Body of pancreas (tissue), 4 donors: ENCODE data around the gene PTPRN2. TPM values are rescaled to one million over a fixed set of nuclear protein-coding genes. Genes with fewer than 3 reads are reported as not detected.

Experiments used
- ATAC-seq: fragments of 150-250 bp; one replicate; pipeline ENCODE4 v1.9.1; 2016
- DNase-seq, 4 donors: peaks; one replicate each; pipeline ENCODE4 v3.0.0-alpha.2; 2019
- H3K27ac ChIP-seq, 4 donors: fragments of 200-600 bp; sonication (generic); 1 replicate in 3 of 4; 2 replicates in 1 of 4; pipeline versions ENCODE4 v1.5.1 to v1.6.1; 2016 to 2019; ENCODE audit warnings: mild to moderate bottlenecking in 1 of 4, mixed read lengths in 1 of 4, moderate library complexity in 1 of 4
- H3K27me3 ChIP-seq, 2 donors: fragments of 200-600 bp; sonication (generic); one replicate each; pipeline ENCODE4 v1.6.0; 2016; ENCODE audit warnings: mild to moderate bottlenecking in 1 of 2
- H3K36me3 ChIP-seq, 2 donors: fragments of 200-600 bp; sonication (generic); replicated peaks in 1 of 2; 2 replicates each; pipeline ENCODE4 v1.5.1; 2016; ENCODE audit warnings: low read depth in 2 of 2; ENCODE audit not compliant: insufficient read depth in 1 of 2
- H3K4me1 ChIP-seq: fragments of 200-600 bp; sonication (generic); one replicate; pipeline ENCODE4 v1.6.0; 2016
- H3K4me3 ChIP-seq, 2 donors: fragments of 200-600 bp; sonication (generic); 1 replicate in 1 of 2; 2 replicates in 1 of 2; pipeline ENCODE4 v1.5.1; 2016 to 2019
- H3K9me3 ChIP-seq, 3 donors: fragments of 200-600 bp; sonication (generic); 1 replicate in 2 of 3; 2 replicates in 1 of 3; pipeline ENCODE4 v1.5.1; 2016
- CTCF ChIP-seq, 7 experiments: fragments of 450-650 bp in 4 of 7; fragments of 200-600 bp in 3 of 7; sonication (generic) in 3 of 7; IDR thresholded peaks; one replicate each; pipeline ENCODE4 v1.5.1; 2016 to 2019; ENCODE audit warnings: antibody characterized with exemption in 7 of 7
- POLR2A ChIP-seq, 3 donors: fragments of 450-650 bp; IDR thresholded peaks; one replicate each; pipeline ENCODE4 v1.6.1; 2016; ENCODE audit warnings: antibody characterized with exemption in 3 of 3, mild to moderate bottlenecking in 2 of 3
- WGBS, 2 donors: methylation state at CpG; one replicate each; pipeline ENCODE4 v1.1.5; 2017; 5-methylcytosine and 5-hydroxymethylcytosine counted together
- intact Hi-C: fragments of 100-400 bp; cut with DNase I; formaldehyde crosslinking; loops from one replicate; pipeline ENCODE4 v1.15.1; 2023
- total RNA-seq, 2 donors: library from RNA; depleted of rRNA; stranded (reverse); fragments of >200 nt; gene quantifications; one replicate each; pipeline ENCODE4 v1.1.0, GENCODE V29; 2016

The PTPRN2 gene
- total RNA-seq, 2 donors from 2014 or later, result 31.6 to 76.1 TPM

DNA sequence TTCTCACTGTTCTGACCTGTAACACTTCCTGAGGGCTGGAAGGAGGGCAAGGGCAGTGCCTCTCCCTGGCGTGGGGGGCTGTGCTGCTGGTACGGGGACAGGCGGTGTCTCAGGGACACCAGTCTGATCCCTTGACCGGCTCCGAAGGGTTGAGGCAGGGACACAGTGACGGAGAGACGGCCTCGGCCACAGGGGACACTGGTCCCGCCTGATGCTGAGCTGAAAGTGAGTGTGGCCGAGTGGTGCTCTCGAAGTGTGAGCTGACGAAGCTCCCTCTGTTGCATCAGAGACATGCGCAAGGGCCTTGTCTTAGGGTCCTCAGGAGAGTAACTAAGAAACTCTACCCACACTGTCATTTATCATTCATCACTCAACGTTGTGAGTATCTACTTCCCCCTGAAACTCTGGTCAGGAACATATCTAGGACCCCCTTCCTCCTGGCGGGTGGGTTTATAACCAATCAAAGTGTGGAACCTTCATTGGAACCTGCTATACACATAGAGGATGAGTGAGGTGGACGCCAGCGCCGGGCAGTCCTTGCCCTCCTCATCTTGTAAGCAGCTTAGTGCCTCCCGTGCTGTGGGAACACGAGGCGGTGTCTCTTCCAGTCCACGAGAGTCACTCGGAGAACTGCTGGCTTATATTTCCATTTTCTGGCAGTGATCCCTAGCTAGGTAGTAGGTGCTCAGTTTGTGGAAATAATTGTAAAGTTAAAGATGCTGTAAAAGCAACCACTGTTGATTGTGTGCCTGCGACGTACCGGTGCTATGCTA lies 967.7 kb downstream of the PTPRN2 start:
- H3K36me3 ChIP-seq, result no peaks in the 10 kb centered on the region
- H3K4me1 ChIP-seq, result no peaks in the 10 kb centered on the region
- 90 to 91% methylated on average over 22 to 24 of the region's 26 CpGs for WGBS, 2 donors
- H3K4me3 ChIP-seq, result no peak overlapping the region
- no peaks in the 10 kb centered on the region for H3K9me3 ChIP-seq
- DNase-seq (no peak), ATAC-seq (no peak)
- intact Hi-C loops, result no loop called here
- no peak overlapping the region for H3K27ac ChIP-seq
- TF ChIP-seq CTCF (IDR thresholded peaks at IDR 0.05) (no peak), POLR2A (IDR thresholded peaks at IDR 0.05) (no peak)
- no peaks in the 10 kb centered on the region for H3K27me3 ChIP-seq

- no peak overlapping the region for H3K4me3 ChIP-seq
- no peaks in the 10 kb centered on the region for H3K9me3 ChIP-seq
- no peaks in the 10 kb centered on the region for H3K4me1 ChIP-seq
- ATAC-seq (no peak), DNase-seq (no peak)
- no peak for TF ChIP-seq CTCF (IDR thresholded peaks at IDR 0.05)
- no peak for TF ChIP-seq POLR2A (IDR thresholded peaks at IDR 0.05)
- no peaks in the 10 kb centered on the region for H3K36me3 ChIP-seq
- H3K27ac ChIP-seq, result no peak overlapping the region
- 83 to 91% methylated on average over 21 of the region's 21 CpGs for WGBS, 2 donors
- no peaks in the 10 kb centered on the region for H3K27me3 ChIP-seq
- intact Hi-C loops, result no loop called here
These were observed 968.6 kb downstream of the PTPRN2 start for GRCh38 chr7:157618823-157619606.

GRCh38 chr7:157618091-157618726 lies 969.4 kb downstream of the PTPRN2 start:
- Histone ChIP-seq H3K36me3 (no peaks in the 10 kb centered on the region), H3K4me1 (no peaks in the 10 kb centered on the region), H3K27me3 (no peaks in the 10 kb centered on the region), H3K27ac (no peak overlapping the region), H3K9me3 (no peaks in the 10 kb centered on the region), H3K4me3 (no peak overlapping the region)
- intact Hi-C loops, result no loop called here
- DNase-seq, result no peak
- TF ChIP-seq CTCF (IDR thresholded peaks at IDR 0.05) (no peak), POLR2A (IDR thresholded peaks at IDR 0.05) (no peak)
- ATAC-seq, result no peak
- 89 to 95% methylated on average over 21 to 26 of the region's 26 CpGs for WGBS, 2 donors

DNA sequence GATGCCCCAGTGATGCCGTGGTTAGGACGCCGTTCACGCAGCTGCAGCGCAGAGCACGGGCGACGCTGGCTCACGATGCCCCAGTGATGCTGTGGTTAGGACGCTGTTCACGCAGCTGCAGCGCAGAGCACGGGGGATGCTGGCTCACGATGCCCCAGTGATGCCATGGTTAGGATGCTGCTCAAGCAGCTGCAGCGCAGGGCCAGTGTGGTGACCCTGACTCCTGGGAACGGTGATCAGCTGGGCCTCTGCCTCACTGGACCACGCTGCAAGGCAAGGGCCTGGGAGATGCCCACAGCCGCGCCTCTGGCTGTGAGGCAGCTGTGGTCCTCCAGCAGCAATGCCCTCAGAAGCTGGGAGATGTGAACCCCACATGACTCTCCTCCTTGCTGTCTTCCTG lies 970.2 kb downstream of the PTPRN2 start:
- H3K9me3 ChIP-seq, result no peaks in the 10 kb centered on the region
- no peak for DNase-seq
- H3K4me1 ChIP-seq, result no peaks in the 10 kb centered on the region
- 89 to 93% methylated on average over 4 to 19 of the region's 19 CpGs for WGBS, 2 donors
- TF ChIP-seq POLR2A (IDR thresholded peaks at IDR 0.05), result no peak
- no peak for TF ChIP-seq CTCF (IDR thresholded peaks at IDR 0.05)
- no peak overlapping the region for H3K27ac ChIP-seq
- H3K36me3 ChIP-seq, result no peaks in the 10 kb centered on the region
- no peak for ATAC-seq
- no peak overlapping the region for H3K4me3 ChIP-seq
- intact Hi-C loops, result no loop called here
- no peaks in the 10 kb centered on the region for H3K27me3 ChIP-seq
